NCI-H446 (cell line): Measurements from ENCODE around the gene TCN2.
"Not testable (repeated sequence)": the region's sequence is repeated elsewhere in the genome, so short reads cannot be mapped to it uniquely, and the experiment has no call there.

ENCODE experiments used
- DNase-seq, 2 experiments: peaks; one replicate each; lab custom pipeline; 2025; lab: John Stamatoyannopoulos, UW

The TCN2 gene

DNA sequence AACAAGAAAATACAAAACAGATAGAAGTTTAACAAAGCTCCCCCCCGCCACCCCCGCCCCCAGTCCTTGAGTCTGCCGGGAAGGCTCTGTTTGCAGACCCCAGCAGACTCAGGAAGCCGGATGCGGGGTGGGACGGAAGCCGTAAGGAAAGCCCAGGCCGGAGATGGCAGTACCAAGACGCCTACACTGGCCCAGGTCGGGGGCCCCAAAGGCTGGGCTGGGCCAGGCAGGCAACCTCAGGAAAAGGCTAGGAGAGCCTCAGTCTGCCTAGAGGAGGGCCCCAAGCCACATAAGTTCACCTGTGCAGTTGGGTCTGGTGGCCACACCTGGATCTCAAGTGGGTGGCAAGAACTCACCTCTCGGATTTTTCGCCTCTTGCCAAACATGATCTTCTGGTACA is 28.5 kb upstream of the TCN2 start:
- DNase-seq = no peak

DNA sequence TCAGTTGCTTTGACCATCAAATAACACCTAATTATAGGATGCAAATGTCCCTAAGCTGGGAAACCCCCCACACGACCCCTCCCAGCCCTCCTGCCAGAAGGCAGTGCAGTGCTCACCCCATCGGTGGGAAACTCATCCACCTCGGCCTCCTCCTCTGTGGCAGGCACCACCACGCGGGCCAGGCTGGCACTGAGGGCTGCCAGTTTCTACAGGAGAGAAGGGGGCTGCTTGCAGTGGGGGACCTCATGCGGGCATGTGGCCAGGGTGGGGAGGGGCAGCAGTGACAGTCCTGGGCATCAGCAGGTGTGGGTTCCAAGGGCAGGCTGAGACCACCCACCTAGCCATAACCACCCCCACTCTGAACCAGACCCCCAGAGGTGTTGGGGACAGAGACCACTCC is 26.1 kb upstream of the TCN2 start:
- DNase-seq = no peak

DNA sequence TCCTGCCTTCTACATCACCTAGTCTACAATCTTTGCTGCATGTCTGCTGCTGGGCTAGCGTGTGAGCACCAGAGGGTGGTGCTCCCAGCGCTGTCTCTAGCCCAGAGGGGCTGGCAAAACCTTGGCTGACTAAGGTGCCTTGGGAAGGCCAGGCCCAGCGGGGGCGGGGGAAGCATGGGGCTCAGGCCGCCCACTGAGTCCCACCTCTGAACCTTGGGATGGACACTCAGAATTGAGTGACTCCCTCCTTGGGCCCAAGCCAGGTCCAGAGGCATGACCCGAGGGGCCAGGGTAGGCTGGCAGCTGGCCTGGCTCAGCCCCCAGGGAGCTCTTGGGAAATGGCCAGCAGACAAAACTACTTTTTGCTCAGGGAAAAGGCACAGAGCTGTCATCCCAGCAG is 24.9 kb upstream of the TCN2 start:
- no peak for DNase-seq

DNA sequence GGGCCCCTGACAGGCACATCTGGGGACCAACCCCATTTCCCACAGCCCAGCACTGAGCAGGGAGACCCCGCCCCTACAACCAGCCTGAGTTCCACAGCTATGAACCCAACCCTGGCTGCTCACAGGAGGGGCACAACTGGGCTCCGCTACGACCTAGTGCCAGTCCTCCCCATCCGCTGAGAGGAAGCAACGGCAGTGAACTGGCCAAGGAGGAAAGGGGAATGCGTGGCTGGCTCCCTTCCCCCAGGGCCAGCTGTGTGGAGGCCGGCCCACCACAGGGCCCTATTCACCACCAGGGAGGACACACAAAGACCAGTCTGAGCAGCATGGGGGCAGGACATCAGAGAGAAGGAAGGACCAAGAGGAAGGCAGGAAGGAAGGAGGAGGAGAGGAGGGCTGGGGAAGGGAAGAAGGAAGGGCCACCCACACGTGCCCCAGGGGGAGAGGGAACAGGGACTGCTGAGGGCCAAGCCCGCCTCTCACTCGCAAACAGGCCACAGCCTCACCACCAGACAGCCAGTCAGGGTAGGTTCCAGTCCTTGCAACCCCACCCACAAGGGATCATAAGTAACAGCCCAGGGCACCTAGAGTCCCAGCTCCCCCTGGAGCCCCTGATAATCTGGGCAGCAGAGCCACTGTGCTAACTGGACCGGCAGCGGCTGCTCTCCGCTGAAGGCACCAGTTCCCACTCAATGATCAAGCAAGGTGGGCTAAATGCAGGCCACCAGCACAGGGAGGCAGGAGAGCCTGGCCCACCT is 24.0 kb upstream of the TCN2 start:
- DNase-seq = no peak

DNA sequence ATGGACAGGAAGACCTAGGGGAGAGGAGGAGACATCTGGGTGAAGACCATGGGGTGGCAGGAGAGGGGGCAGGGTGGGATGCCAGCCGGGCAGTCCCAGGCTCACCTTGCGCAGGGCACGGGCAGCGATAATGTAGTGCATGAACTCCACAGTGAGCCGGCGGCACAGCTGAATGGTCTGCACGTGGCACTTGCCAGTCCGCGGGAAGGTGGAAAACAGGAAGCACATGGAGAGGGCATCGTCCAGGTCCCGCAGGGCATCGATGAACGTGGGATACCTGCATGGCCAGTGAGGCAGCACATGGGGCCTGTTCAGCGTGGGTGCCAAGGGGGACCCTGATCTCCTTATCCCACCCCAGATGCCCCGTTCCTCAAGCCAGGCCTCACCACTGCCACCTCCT is 22.5 kb upstream of the TCN2 start:
- DNase-seq = no peak

DNA sequence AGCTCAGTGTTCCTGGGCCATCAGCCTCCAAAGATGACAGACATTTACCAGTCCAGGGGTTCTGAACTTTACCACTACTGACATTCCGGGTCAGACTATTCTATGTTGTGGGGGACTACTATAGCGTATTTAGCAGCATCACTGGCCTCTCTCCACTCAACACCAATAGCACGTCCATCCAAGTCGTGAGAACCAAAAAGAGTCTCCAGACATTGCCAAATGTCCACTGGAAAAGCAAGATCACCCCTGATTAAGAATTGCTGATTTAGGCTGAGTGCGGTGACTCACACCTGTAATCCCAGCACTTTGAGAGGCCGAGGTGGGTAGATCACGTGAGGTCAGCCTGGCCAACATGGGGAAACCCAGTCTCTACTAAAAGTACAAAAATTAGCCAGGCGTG is 20.6 kb upstream of the TCN2 start:
- no peak for DNase-seq

DNA sequence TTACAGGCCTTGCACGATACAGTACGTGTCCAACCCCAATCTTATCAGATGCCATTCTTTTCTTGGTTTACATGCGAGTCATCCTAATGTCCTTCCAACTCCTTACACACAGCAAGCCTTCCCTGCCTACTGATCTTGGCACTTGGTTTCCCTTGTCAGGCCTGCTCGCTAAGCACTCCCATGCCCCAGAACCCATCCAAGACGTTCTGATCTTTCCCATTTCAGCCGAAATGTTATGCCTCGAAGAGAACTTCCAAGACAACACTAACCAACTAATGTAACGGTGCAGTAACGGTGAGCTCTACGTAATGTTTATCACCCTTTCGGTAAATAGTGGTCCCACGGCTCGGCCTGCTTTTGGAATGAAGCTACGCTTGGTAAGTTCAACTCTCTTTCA is 15.8 kb upstream of the TCN2 start:
- no peak for DNase-seq

DNA sequence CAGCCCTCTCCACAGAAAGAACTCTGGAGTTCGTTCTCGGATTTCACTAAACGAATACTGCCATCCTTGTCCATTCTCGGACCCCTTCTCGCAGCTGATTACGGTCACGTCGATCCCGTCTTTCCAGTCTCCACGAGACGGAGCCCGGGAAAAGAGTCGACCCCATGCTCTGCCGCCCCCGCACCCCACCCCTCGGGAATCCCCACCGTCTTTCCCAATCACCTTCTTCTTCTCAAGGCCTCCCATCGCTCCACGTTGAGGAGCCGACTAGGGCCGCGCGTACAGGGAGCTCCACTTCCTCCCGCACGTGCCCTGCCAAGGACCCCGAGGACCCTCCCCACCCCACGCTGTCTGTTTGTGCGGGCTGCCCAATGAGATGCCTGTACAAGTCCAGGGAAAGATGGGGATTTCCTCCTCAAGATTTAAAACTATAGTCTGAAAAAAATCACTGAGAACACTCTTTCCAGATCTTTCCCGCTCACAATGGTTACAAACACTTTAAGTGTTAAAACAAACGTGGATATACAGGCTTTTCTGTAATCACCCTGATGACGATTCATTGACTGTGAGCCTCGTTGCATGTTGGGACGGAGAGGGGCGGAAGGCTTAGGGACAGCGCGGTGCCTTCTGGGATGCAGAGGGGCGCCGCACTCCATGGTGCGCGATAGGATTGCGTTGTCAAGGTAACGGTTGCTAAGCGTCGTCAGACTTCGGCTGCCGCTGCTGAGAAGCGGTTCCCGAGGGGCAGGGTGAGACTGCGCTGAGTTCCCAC is 15.2 kb upstream of the TCN2 start, which contains the start of gene PES1:
TSS of gene PES1 (minus strand) at position 323 of the 772 bp plus-strand sequence. CDS start at position 246, 77 bp downstream.
- peak; percentile 98 to 99 for DNase-seq

DNA sequence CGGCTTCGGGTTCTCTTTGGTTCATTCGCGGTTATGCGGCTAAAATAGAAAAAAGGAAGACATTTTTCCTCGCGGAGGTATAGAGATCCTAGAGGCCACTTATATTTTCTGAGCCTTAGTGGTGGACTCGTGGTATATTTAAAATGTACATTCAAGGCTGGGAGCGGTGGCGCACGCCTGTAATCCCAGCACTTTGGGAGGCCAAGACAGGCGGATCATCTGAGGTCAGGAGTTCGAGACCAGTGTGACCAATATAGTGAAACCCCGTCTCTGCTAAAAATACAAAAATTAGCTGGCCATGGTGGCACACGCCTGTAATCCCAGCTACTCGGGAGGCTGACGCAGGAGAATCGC is 14.6 kb upstream of the TCN2 start:
- not testable (repeated sequence) for DNase-seq

DNA sequence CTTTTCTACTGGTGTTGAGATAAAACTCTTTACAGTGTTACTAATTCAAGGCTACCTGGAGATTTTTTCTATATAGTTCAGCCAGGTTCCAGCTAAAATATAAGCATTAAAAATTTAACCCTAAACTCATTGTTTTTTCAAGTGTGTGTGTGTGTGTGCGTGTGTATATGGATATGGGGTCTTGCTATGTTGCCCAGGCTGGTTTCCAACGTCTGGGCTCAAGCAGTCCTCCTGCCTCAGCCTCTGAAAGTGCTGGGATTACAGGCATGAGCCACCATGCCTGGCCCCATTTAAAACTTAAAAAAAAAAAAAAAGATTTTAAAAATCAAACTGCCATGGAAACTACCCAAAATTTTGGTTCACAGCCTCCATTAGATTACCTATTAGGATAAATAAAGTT is 10.8 kb upstream of the TCN2 start:
- no peak for DNase-seq

DNA sequence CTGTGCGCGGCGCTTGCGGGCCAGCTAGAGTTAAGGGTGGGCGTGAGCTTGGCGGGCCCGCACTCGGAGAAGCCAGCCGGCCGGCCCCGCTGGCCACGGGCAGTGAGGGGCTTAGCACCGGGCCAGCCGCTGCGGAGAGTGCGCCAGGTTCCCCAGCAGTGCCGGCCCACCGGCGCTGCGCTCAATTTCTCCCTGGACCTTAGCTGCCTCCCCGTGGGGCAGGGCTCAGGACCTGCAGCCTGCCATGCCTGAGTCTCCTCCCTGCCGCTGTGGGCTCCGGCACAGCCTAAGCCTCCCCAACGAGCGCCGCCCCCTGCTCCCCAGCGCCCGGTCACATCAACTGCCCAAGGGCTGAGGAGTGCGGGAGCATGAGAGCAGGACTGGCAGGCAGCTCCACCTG is 10.1 kb upstream of the TCN2 start:
- DNase-seq = no peak

DNA sequence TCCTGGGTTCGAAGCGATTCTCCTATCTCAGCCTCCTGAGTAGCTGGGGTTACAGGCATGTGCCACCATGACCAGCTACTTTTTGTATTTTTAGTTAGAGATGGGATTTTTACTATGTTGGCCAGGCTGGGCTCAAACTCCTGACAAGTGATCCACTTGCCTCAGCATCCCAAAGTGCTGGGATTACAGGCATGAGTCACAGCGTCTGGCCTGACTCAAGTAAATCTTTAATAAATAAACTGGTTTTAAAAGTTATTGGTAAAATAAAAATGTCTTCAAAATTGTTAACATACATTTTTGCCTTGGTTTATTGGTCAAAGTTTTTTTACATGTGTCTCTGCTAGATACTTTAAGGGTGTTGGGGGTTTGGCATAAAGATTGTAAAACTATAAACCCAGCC is 8.0 kb upstream of the TCN2 start:
- no peak for DNase-seq

DNA sequence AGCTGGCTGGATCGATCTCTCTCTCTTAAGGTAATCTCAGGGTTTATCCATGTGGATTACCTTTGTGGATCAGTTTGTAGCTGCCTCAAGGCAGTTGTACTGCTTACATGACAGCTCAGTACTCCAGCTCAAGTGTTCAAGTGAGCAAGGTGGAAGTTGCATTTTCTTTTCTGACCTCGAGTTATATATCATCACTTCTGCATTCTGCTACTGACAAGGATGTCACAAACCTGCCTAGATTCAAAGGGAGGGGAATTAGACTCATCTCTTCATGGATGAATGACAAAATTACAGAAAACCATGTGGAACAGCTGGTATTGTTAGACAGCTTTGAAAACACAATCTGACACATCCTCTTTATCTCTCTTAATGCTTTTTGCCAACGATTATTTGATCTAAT is 6.1 kb upstream of the TCN2 start:
- no peak for DNase-seq

DNA sequence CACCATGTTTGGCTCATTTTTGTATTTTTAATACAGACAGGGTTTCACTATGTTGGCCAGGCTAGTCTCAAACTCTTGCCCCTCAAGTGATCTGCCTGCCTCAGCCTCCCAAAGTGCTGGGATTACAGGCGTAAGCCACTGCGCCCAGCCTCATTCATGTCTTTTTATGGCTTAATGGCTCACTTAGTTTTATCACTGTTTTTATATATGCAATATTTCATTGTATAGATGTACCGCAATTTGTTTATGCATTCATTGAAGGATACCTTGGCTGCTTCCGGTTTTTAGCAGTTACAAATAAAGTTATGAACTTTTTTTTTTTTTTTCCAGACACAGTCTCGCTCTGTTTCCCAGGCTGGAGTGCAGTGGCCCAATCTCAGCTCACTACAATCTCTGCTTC is 5.5 kb upstream of the TCN2 start:
- no peak for DNase-seq

DNA sequence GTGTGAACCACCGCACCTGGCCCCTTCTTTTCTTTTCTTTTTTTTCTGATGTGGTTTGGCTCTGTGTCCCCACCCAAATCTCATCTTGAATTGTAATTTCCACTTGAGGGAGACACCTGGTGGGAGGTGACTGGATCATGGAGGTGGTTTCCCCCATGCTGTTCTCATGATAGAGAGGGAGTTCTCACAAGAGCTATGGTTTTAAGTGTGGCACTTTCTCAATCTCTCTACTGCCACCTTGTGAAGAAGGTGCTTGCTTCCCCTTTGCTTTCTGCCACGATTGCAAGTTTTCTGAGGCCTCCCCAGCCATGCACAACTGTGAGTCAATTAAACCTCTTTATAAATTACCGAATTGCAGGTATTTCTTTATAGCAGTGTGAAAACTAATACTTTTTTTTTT is 4.9 kb upstream of the TCN2 start:
- DNase-seq = peak in 1 of 2 experiments; percentile 36

DNA sequence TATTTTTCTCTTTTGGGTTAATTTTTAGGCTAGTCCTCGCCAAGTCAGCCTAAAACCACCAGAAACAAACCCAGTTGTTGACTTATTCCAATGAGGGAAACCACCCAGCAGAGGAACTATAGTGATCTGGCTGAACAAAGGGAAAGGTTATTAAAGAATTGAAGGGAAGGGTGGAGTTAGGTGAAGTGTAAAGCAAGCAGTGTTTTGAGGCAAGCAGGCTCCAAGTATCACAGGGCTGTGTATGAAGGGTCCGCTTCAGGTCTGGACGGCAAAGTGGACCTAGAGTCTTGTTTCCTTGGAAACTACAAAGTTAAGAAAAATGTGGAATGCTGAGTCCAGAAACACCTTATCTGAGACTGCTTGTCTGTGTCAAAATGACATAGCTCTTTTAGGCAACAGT is 3.2 kb upstream of the TCN2 start:
- DNase-seq = no peak

DNA sequence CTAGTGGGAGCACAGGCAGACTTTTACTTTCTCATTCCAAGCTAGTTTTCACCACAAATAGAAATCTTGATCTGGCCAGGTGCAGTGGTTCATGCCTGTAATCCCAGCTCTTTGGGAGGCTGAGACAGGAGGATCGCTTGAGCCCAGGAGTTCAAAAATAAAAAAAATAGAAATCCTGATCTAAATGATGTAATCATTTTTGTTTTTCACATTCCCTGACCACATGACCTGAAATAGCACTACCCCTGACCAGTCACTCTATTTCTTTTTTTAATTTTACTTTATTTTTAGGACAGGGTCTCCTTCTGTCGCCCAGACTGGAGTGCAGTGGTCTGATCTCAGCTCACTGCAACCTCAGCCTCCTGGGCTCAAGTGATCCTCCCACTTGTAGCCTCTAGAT is 2.3 kb upstream of the TCN2 start:
- DNase-seq = no peak

DNA sequence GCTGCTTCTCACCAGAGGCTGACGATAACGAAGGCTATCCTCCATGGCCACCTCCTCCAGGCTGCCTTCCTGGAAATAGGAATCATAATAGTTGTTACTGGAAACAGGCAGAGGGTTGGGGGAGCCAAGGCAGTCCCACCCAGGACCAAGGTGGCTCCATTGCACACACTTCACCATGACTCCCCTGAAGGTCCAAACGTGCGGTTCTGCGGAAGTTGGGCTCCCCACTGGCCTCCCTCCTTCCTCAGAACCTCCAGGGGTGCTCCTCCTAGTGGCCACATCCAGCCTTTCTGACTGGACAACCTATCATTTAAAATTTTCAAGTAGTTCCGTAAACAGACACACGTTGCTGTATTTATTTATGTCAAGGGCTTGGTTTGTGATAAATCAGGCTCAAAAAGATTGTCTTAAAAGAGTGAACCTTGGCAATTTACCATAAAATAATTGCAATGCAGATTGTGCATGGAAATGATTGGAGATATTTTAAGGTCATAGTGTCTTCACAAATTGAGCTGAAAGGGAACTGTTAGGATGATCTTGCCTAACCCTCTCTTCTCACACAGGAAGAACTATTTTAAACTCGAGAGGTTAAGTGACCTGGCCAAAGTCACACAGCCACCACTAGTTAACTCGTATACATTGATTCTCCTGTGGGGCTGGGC is 1.4 kb upstream of the TCN2 start:
- DNase-seq = peak; percentile 16 to 24

DNA sequence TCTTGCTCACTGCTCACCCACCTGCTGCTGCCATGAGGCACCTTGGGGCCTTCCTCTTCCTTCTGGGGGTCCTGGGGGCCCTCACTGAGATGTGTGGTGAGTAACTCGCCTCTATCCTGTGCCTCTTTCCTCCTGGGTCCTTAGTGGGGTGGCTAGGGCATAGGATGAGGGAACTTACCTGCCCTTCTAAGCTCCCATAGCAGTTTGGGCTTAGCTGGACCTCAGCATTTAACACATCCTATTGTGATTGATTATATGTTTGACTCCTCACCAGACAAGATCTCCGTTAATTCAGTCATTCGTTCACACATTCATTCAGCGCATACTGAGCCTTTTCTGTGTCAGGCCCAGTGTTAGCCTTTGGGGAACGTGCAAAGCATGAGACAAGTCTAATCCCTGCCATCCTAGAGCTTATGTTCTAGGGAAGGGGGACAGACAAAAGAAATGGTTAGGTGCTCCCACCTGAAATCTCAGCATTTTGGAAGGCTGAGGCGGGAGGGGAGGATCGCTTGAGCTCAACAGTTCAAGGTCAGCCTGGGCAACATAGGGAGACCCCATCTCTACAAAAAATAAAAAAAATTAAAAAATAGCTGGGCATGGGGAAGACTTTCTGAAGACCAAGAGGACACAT is 441 bp downstream of the TCN2 start:
- no peak for DNase-seq

DNA sequence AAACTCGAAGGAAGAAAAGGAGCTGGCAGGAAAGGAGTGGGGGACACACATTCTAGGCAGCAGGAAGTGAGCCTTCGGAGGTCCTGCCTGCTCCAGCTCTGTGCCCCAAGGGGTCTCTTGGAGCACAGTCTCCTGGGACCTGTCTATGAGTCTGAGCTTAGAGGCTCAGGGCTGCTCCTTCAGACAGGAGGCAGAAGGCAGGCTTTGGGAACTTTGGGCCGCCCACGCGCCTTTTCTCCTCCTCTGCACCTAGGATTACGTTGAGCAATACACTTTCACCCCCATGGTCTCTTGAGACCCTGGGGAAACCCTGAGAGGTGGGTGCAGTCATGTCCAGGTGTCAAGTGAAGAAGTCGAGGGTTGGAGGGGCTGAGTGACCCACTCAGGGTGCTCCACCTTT is 965 bp downstream of the TCN2 start:
- DNase-seq = no peak

DNA sequence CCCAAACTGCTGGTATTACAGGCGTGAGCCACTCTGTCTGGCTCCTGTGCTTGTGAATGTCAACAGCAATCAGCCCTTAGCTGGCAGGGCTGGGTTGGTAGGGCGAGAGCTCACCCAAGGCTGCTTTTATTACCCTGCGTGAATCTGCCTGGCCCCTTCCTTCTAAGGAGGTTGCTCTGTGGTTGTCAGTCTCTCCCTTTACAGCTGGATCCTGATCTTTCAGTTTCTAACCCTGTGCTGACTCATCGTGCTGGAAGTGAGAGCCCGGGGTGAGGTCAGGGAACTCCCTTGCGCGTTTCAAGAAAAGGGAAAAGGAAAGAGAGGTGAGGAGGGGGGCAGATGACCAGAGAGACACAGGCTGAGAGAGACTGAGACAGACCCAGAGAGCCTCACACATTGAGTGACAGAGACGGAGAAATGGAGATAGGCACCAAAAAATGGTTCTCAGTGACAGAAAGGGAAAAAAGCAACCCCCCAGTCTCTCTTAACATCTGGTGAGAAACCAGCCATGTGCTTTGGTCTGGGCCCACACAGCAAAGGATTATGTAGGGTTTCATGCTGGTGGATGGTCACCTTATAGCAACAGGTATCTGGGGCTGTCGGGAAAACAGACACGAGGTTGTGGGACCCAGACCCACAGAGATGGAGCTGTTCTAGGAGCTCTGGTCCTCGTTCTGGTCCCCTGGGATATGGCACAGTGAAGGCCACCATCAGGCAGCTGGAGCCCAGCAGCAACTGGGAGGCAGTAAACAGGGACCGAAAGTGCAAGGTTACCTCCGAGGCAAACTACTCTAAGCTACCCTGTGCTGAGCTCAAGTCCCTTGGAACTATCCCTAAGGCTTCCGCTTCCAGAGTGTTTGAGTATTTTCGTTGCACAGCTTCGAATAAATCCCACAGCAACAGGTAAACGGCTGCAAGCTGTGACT is 2.5 kb downstream of the TCN2 start:
- no peak for DNase-seq

DNA sequence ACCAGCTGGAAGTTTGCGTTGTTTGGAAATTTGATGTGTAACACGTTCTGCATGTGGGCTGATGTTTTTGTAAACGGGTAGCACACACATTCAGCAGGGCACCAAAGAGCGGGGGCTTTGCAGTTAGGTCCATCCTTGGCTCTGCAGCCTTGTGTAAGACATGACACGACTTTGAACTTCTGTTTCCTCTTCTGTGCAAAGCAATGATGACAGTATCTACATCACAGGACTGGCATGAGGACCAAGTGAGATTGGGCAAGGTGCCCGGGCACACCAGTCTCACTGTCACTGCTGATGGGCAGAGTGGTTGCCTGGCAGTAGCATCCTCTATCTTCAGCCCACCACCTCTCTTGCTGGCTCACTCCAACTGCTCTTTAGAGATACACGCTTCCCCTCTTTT is 3.3 kb downstream of the TCN2 start:
- DNase-seq = no peak
